Osteocyte (in vitro differentiated cells): ENCODE results near the gene PCLAF. TPM values are rescaled to one million over a fixed set of nuclear protein-coding genes. Genes with fewer than 3 reads are reported as not detected.
A peak's percentile ranks its signal among the peaks of the same experiment; 100 is the strongest.
"Not testable (repeated sequence)": the region's sequence is repeated elsewhere in the genome, so short reads cannot be mapped to it uniquely, and the experiment has no call there.

ENCODE experiments used
- DNase-seq: peaks from one replicate; pipeline ENCODE4 v3.0.0; 2021; ENCODE audit warnings: mixed read lengths; ENCODE audit not compliant: unreplicated experiment; ENCODE audit errors: extremely low spot score
- H3K27ac Mint-ChIP-seq: one replicate; pipeline ENCODE4 v1.8.0; 2021; ENCODE audit warnings: mild to moderate bottlenecking, mixed read lengths; ENCODE audit not compliant: unreplicated experiment
- H3K27me3 Mint-ChIP-seq: one replicate; pipeline ENCODE4 v1.8.0; 2021; ENCODE audit warnings: mixed read lengths; ENCODE audit not compliant: unreplicated experiment
- H3K36me3 Mint-ChIP-seq: one replicate; pipeline ENCODE4 v1.8.0; 2021; ENCODE audit warnings: mixed read lengths; ENCODE audit not compliant: unreplicated experiment
- H3K4me1 Mint-ChIP-seq: one replicate; pipeline ENCODE4 v1.8.0; 2021; ENCODE audit warnings: mixed read lengths; ENCODE audit not compliant: unreplicated experiment
- H3K4me3 Mint-ChIP-seq: one replicate; pipeline ENCODE4 v1.8.0; 2021; ENCODE audit warnings: mild to moderate bottlenecking, moderate library complexity, mixed read lengths; ENCODE audit not compliant: unreplicated experiment
- H3K9me3 Mint-ChIP-seq: one replicate; pipeline ENCODE4 v1.8.0; 2021; ENCODE audit warnings: mixed read lengths; ENCODE audit not compliant: unreplicated experiment
- CTCF ChIP-seq: fragments of 200-600 bp; sonication (generic); IDR thresholded peaks from 2 replicates; pipeline ENCODE4 v1.5.0; 2021; ENCODE audit warnings: antibody characterized with exemption, mild to moderate bottlenecking, moderate library complexity
- total RNA-seq: library from RNA; stranded (reverse); gene quantifications from 2 replicates; pipeline ENCODE4 v1.2.1, GENCODE V29; 2021

Gene PCLAF
- total RNA-seq, 1 donor from 2014 or later = 12.1 TPM

DNA sequence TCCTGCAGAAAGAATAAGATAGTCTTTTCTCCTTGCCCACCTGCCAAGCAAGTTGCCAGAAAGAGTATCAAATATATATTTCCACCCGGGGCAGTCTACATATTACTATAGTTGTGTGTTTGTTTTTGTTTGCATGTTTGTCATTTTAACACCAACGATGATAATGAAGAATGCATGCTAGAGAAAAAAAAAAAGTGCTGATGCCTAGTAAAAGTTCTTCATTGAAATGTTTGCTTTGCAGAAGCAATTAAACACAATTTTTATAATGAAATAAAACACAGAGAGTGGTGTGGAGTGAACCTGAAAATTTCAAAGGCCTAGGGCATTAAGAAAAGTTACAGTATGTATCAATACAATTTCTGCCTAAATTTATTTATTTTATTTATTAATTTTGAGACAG is 2.5 kb upstream of the PCLAF start:
- Mint-ChIP-seq H3K27me3 (no peaks in the 10 kb centered on the region), H3K4me3 (no peak overlapping the region), H3K27ac (no peak overlapping the region), H3K4me1 (peaks cover 39% of the 10 kb centered on the region), H3K36me3 (peaks cover 2% of the 10 kb centered on the region), H3K9me3 (no peaks in the 10 kb centered on the region)
- DNase-seq = no peak
- no peak for TF ChIP-seq CTCF

DNA sequence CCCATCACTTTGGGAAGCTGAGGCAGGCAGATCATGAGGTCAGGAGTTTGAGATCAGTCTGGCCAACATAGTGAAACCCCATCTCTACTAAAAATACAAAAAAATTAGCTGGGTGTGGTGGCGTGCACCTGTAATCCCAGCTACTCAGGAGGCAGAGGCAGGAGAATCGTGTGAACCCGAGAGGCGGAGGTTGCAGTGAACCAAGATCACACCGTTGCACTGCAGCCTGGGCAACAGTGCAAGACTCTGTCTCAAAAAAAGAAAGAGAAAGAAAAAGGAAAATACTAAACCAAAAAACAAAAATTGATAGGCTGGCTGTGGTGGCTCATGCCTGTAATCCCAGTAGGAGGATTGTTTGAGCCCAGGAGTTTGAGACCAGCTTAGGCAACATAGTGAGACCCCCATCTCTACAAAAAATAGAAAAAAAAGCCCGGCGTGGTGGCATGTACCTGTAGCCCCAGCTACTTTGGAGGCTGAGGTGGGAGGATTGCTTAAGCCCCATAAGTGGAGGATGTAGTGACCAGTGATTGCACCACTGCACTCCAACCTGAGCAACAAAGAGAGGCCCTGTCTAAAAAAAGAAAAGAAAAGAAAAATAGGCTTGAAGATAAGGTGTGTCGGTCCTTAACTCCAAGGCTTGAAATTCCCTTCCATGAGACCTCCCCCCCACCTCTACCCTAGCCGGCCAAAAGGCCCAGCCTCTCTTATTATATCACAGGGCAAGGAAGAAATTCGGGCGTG is 941 bp downstream of the PCLAF start:
- not testable (repeated sequence) for H3K36me3 Mint-ChIP-seq, H3K27ac Mint-ChIP-seq, H3K9me3 Mint-ChIP-seq, DNase-seq, H3K27me3 Mint-ChIP-seq
- H3K4me3 Mint-ChIP-seq = peak overlapping the region; percentile 82
- H3K4me1 Mint-ChIP-seq = peaks cover 36% of the 10 kb centered on the region

- Mint-ChIP-seq H3K9me3 (no peaks in the 10 kb centered on the region), H3K4me1 (peaks cover 36% of the 10 kb centered on the region), H3K36me3 (no peaks in the 10 kb centered on the region), H3K4me3 (peak overlapping the region; percentile 82), H3K27ac (peak overlapping the region; percentile 78), H3K27me3 (no peaks in the 10 kb centered on the region)
- DNase-seq = no peak
- no peak for TF ChIP-seq CTCF
Observed at GRCh38 chr15:64379216-64379960, 1.9 kb downstream of the PCLAF start.

DNA sequence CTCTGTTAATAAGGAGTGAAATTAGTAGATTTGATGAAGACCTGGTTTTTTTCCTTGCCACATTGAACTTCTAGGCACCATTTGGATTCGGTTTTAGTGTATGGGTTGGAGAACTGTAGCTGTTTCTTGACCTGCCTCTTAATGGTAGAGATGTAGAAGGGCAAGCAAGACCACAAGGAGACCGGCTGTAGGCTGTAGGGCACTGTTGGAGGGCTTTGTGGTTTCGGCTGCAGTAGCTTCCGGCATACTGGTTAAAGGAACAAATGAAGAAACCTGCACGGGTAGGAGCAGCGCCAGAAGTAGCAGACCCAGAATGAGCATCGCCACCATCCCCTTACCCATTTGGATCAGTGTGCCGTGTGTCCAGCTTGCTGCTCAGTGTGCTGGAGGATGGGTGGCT is 7.9 kb downstream of the PCLAF start:
- no peaks in the 10 kb centered on the region for H3K9me3 Mint-ChIP-seq
- H3K4me3 Mint-ChIP-seq = no peak overlapping the region
- H3K4me1 Mint-ChIP-seq = peaks cover 9% of the 10 kb centered on the region
- no peak for DNase-seq
- H3K27ac Mint-ChIP-seq = no peak overlapping the region
- no peak for TF ChIP-seq CTCF
- no peaks in the 10 kb centered on the region for H3K36me3 Mint-ChIP-seq
- H3K27me3 Mint-ChIP-seq = no peaks in the 10 kb centered on the region

- H3K36me3 Mint-ChIP-seq, H3K4me1 Mint-ChIP-seq, H3K4me3 Mint-ChIP-seq, H3K27ac Mint-ChIP-seq, H3K27me3 Mint-ChIP-seq, H3K9me3 Mint-ChIP-seq: not testable (repeated sequence)
- peak; percentile 53 for DNase-seq
Observed at GRCh38 chr15:64371383-64371782, 9.9 kb downstream of the PCLAF start.

GRCh38 chr15:64369078-64369607 is 12.1 kb downstream of the PCLAF start:
- H3K36me3 Mint-ChIP-seq = no peaks in the 10 kb centered on the region
- no peak for DNase-seq
- no peaks in the 10 kb centered on the region for H3K9me3 Mint-ChIP-seq
- TF ChIP-seq CTCF = no peak
- no peak overlapping the region for H3K4me3 Mint-ChIP-seq
- H3K27ac Mint-ChIP-seq = peak overlapping the region; percentile 31
- H3K4me1 Mint-ChIP-seq = peaks cover 5% of the 10 kb centered on the region
- H3K27me3 Mint-ChIP-seq = no peaks in the 10 kb centered on the region
